GM19240 (cell line): ENCODE data around the gene MEGF9.

Experiments used
- DNase-seq: peaks from one replicate; pipeline ENCODE4 v3.0.0; 2011; ENCODE audit warnings: low spot score; ENCODE audit not compliant: insufficient read length

MEGF9 gene

DNA sequence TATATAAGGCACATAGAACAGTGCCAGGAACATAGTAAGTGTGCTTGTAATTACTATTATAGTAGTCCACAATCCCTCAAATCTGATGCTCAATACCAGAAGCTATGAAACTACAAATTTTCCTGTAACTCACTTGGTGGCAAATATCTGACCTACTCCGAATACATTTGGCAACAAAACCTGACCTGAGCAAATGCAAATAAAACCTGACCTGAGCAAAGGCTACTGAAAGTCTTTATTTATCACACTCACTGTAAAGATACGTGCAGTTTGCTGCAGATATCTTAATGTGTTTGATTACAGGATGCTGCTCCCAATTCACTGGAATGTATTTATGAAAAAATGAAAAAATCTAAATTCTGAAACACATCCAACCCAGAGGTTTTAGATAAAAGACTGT, 7.1 kb downstream of the MEGF9 start:
- DNase-seq = no peak

DNA sequence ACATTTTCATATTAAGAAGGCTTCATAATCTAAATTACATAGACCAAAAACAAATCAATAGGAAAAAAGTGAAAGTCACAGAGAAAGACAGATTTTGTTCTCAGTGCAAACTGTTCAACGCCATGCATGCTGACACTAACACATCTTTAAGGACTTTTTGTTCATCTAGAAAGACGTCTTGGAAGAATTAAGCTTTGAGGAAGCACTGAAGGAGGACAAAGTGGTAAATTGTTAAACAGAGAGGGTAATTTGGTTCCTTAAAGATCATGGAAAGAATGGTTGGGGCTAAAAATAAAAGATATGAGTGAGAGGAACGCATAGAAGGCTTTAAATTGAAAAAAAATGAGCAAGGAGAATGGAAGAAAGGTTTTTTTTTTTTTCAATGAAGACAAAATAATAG, 9.1 kb downstream of the MEGF9 start:
- no peak for DNase-seq

DNA sequence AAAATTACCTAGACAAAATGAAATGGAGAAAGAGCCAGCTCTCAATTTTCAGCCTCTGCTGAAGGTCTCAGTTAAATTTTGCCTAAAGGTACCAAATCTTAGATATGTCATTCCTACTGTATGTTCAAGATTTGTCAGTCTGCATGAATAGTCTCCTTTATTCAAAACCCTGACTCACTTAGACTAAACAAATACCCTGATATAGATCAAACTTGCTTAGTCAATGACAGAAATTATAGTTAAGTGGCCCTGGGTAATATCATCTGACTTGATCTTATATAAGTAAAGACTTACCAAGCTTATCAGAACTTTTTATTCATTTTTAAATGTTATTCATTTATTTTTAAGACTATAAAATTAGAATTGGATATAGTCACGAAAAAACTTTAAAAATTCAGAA, 12.2 kb downstream of the MEGF9 start:
- no peak for DNase-seq

DNA sequence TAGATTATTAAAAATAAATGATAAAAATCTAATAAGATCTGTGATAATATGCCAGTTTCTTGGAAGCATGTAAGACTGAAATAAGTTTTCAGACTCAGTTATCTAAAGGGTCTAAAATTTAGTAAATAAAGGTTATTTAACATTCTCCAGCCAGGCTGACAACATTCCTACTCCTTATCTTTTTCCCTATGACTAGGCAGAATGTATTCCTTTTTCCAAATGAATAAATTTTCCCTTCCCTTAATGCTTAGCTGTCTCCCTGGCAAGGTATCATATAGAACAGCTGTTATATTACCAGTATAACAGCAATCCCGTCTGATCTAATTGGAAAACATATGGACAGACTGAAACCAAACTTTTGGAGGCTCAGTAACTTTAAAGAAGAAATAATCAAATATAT, 13.0 kb downstream of the MEGF9 start:
- no peak for DNase-seq

DNA sequence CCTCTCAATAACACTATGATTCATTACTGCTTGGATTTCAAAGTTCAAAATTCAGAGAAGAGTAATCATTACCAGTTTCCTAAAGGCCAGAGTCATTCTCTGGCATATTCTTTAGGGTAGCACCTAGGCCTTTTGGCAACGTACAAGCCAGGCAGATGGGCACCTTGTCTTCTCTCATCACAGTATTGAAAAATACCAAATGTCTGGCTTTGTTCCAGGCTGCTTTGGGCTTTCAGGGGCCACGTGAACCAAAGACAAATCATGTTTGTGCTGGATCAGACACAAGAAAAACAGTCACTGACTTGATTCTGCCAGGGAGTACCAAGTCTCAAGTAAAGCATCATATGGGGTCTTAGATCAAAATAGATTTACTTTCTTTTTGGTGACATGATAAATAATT, 15.5 kb downstream of the MEGF9 start:
- no peak for DNase-seq

DNA sequence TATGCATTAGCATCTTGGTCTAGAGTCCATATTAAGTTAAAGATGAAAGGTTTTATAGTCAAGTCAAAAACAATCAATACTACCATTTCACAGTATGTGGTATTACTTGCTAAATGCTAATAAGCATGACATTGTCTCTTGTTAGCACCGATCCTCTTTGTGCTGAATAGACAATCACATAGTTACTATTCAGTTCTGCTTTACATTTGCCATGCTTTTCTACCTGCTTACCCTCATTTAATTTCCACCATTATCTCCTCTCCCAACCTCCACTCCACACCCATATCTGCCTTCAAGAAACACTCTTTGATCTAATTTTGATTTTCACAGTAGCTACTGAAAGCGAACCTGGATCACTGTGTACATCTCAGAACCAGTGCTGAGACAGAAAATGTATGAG, 16.8 kb downstream of the MEGF9 start:
- no peak for DNase-seq

DNA sequence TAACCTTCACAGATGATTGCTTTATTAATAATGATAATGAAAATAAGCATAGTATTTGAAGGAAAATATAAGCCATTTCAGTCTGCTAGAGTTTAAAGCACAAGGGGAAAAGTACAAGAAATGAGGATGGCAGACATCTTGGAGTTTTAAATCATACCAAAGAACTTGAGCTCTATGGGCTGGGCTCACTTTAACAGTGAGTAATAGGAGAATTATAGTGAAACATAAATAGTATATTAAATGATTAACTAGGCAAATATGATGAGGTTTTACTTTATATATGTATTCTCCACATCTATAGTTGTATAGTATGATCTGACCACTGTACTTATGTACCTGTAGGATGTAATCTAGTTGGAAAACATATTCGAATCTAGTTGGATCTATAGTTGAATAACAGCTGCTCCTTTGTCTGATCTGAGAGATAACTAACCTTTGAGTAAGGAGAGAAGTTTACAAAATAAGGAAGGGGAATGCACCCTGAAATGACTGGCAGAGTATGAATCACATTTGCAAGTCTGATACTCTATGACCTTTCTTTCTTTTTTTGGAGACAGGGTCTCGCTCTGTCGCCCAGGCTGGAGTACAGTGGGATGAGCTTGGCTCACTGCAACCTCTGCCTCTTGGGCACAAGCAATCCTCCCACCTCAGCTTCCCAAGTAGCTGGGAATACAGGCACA, 17.6 kb downstream of the MEGF9 start:
- no peak for DNase-seq

DNA sequence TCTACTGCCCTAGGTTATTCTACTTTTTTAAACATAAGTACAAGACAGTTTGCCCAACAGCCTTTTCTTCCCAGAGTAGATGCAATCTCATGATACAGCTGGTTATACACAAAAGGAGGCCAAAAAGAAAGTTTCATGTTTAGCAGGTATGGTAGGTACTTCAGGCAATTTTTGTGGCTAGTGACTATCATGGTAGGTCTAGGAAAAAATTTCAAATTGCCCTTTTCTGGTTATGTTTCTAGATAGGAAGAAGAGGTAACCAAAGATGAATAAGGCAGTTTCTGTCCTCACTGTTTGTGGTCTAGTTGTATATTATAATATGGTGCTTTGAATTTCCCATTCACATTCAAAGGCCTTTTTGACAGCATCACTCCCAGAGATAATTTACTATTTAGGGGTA, 19.7 kb downstream of the MEGF9 start:
- no peak for DNase-seq

DNA sequence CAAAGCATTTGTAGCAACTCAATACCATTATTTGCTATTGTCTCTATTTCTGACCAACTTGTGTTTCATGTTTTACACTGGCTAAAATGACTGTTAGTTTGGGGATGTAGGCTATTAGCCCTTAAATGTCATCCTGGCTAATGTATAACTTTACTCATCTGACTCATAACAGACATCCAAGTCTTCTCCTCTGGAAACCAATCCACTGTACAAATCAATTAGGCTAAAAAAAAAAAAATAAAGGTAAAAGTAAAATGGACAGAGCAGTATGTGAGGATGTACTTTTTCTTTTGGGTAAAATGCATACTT, 20.6 kb downstream of the MEGF9 start:
- DNase-seq = no peak

DNA sequence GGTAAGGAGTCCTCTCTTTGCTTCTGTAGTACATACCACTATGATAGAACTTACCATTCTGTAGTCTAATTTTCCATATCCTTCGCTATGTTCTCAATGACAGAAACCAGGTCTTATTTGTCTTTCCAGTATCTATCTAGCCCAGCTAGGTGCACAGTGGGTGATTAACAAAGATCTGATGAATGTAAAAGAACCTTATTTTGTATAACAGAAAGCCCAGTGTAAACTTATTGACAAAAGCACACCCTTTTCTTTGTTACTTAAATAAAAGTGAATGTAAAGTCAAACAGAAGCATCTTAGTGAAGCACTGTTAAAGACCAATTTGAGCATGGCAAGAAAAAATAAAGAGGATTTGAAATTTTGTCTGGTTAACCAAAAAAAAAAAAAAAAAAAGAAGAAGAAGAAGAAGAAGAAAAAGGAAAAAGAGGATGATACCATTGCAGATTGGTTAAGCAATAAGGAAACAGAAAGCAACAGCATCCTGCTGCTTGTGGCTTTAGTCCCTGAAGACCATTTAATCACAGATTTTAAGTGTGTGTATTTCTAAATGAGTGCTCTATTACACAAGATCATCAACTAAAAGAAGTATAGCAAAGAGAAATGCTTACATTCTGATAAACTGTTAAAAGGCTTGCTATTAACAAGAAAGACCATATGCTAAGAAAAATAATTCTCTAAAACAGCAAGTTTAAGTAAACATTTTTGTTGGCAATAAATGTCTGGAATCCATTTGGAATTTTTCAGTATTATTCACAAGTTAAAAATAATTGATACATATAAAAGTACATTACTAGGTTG, 21.2 kb downstream of the MEGF9 start:
- DNase-seq = no peak

DNA sequence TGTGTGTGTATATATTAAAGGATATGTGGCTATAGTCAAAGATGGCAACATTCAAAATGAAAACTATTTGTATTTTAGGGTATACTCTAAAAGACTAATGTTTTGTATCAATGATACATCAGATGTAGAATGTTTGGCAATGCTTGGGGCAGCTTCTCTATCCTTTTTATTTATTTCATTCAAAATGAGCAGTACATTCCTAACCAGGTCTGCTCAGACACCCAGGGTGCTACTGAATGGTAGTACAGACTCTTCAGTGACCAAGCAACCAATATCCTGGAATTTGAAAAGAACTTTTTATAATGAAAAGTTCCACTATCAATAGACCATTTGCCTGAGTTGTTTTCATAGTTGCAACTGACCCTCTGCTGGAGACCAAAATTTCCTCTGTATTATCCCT, 23.9 kb downstream of the MEGF9 start:
- DNase-seq = no peak

DNA sequence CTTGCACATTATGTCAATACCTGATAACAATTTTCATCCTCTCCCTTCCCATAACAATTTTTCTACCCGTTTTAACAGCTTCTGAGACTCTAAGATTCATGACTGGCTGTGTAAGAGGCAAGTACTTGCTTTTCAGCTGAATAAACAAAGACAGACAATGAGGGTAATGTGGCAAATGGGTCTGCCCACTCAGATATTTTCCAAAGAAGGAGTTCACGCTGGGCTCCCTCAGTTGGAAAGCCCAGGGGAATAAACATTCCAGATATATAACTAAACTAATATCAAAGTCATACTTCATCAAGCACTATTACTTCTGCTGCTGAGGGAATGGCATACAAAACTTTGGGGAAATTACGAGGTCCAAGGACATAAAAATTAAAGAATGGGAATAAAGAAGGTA, 24.4 kb downstream of the MEGF9 start:
- no peak for DNase-seq

DNA sequence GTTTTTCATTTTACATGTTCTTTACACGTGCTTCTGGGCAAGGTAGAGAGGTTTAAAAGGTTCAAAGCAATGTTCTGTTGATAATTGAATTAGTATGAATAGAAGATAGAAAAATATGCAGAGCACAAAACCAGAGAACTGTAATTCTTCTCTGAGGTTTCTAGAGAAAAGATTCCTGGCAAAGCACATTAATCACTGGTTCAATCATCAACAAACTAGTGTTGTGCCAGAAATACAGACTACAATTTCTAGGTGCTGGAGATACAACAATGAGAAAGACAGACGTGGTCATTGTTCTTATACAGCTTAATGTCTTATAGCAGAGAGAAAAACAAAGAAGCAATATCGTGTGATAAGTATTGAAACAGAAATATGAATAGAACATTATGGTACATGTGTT, 25.5 kb downstream of the MEGF9 start:
- DNase-seq = no peak

DNA sequence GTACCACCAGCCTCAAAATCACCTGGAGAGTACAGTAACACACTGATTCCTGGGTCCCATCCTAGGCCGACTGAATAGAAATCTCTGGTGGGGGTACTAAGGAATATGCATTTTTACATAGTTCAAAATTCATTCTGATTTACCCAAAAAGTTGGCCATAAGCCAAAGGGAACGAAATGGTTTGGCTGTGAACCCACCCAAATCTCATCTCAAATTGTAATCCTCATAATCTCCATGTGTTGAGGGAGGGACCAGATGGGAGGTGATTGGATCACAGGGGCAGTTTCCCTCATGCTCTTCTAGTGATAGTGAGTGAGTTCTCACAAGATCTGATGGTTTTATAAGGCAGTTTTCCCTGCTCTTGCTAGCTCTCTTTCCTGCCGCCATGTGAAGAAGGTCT, 31.1 kb downstream of the MEGF9 start:
- no peak for DNase-seq

DNA sequence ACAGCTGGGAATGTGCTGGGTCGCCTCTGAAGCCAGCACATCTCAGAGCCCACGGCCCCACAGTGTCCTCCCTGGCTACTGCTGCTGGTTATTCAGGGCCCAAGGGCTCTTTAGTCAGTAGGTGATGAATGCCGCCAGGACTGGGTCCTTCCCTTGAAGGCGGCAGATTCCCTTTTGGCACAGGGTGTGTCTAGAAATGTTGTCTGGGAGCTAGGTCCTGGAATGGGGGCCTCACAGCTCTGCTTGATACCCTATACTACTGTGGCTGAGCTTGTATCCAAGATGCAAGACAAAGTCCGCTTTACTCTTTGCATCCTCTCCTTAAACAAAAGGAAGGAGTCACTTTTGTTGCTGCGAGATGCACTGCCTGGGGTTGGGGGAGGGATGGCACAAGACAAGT, 33.1 kb downstream of the MEGF9 start:
- DNase-seq = no peak

DNA sequence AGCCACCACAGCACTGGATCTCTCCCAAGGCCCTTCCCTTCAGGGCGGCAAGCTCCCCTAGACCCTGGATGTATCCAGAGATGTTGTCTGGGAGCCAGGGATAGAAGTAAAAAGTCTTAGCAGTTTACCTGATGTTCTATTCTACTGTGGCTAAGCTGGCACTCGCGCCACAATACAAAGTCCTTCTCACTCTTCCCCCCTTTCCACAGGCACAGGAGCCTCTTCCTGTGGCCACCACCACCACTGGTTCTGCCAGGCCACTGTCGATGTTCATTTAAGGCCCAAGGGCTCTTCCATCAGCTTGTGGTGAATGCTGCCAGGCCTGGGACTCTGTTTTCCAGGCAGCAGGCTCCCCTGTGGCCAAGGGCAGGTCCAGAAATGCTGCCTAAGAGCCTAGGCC, 33.7 kb downstream of the MEGF9 start:
- no peak for DNase-seq

DNA sequence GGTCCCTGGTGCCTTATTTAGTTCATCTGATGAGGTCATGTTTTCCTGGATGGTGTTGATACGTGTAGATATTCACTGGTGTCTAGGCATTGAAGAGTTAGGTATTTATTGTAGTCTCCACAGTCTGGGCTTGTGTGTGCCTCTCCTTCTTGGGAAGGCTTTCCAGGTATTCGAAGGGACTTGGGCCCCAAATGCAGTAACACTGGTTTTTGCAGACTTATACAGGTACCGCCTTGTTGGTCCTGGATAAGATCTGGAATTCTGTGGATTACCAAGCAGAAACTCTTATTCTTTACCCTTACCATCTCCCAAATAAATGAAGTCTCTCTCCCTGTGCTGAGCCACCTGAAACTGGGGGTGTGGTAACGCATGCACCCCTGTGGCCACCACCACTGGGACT, 34.1 kb downstream of the MEGF9 start:
- DNase-seq = no peak

DNA sequence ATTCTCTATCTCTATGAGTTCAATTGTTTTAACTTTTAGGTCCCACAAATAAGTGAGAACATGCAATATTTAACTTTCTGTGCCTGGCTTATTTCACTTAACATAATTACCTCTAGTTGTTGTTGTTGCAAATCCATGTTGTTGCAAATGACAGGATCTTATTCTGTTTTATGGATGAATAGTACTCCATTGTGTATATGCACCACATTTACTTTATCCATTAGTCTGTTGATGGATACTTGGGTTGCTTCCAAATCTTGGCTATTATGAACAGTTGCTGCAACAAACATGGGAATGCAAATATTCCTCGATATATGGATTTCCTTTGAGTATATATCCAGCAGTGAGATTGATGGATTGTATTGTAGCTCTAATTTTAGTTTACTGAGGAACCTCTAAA, 36.3 kb downstream of the MEGF9 start:
- no peak for DNase-seq

DNA sequence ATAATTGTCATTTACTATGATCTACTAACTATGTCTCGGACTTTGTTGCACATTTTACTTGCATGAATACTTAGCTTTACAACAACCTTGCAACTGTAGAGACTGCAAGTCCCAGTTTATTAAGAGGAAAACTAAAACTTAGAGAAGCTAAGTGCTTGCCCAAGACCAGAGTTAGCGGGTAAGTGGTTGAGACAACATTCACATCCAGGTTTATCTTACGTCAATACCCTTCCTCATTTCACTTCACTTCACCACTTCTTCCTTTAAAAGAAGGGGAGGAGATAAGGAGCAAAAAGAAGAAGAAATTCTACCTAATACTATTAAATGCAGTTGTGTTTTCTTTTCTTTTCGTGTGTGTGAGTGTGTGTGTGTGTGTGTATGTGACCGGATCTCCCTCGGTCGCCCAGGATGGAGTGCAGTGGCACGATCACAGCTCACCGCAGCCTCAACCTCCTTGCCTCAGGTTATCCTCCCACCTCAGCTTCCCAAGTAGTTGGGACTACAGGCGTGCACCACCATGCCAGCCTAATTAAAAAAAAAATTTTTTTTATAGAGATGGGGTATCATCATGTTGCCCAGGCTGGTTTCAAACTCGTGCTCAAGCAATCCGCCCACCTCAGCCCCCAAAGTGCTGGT, 37.4 kb downstream of the MEGF9 start:
- DNase-seq = no peak

DNA sequence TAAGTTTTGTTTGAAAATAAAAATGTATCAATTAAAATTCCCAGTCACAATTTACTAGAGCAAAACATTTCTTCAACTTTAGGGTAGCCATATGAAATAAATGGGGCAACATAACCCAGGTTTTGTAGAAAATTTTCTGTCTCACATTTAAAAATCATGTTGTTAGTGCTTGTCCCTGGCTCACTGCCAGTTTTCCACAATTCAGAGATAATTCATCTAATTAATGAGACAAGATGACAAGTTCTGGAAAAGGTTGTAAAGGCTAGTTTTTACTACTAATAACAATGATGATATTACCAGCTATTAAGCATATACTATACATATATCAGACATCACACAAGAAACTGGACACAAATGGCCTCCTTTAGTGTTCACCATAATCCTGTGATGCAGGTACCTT, 45.9 kb downstream of the MEGF9 start:
- no peak for DNase-seq

DNA sequence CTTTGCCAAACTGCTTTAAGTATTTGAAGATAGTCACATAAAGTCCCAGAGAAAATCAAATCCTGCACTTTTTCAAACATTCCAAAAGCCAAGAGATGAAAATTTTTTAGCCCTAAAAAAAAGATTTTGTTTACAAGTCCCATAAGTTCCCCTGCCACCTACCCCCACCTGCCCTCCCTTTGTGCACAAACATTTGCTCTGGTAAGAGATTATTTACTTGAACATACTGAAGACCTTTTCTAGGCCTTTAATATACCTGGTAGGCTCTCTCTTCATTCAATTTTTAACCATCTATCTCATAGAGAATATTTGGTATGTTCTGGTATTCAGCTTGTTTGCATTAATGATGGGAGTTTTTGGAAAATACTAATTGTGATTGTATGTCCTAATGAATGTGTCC, 50.3 kb downstream of the MEGF9 start:
- DNase-seq = no peak

DNA sequence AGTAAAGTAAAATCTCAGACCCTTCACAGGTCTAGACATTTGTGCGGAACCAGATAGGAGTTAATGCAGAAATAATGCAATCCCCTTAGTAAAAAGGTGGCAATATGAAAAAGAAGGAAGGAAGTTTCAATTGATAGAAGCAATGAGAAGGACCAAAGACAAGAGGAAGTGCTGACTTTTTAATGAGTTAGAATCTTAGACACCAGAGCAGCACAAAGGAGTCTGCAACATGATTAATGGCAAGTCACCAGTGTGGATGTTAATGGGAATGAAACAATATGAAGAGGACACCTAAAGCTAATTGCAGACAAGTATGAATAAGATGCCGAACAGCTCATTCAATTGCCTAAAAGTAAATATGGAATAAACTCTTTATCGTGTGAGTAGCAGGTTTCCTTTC, 50.9 kb downstream of the MEGF9 start:
- no peak for DNase-seq

DNA sequence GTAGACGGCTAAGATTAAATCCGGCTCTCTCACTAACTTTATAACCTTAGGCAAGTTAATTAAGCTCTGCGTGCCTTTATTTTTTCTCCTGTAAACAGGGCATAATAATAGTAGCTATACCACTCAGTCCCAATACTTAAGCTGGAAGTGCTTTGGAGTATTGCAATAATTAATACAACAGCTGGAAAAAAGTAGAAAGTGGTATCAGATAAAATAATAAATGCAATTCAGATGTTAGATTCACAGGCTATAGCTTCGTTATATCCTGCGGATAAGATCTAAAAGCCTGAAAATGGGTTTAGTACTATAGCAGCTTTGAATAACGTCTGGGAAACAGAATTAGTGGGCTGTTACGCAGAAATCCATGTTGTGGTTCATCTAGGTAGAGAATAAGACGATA, 51.8 kb downstream of the MEGF9 start:
- no peak for DNase-seq
